HUDEP-2 (cell line): Measurements from ENCODE around the gene DGKH.
"Not testable (repeated sequence)": the region's sequence is repeated elsewhere in the genome, so short reads cannot be mapped to it uniquely, and the experiment has no call there.

ENCODE experiments used
- DNase-seq, 76 experiments: peaks; one replicate each; lab custom pipeline; 2025; ENCODE audit not compliant: unreplicated experiment in 76 of 76; lab: John Stamatoyannopoulos, UW

DGKH gene

DNA sequence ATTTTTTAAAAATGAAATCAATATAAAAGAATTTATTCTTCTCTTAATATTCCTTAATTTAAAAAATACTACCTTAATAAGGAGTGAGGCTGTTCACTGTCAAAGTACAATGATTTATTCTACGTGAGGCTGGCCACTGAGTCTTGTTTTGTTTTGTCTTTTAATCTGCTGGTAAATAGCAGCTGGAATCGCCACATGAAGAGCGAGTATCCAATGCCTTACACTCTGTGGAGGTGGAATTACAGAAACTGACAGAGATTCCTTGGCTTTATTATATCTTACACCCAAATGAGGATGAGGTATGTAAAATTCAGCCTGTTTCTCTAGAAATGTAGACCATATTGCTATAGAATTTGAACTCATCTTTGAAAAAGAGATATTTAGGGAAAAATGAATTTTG lies 170.6 kb downstream of the DGKH start:
- DNase-seq = no peak

DNA sequence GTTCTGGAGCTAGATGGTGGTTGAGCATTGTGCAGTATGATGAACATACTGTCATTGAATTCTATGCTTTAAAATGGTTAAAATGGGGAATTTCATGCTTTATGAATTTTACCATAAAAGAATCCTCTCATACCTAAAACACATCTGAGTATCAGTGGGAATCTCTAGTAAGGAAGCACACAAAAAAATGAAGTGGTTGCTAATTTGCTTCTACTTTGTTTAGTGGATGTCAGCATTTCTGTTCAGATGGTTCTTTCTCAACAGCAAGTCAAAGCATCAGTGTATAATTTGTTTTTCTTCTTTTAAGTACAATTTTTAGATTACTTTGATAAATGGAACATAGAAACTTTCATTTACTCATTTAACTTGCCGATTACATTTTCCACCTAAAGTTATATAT lies 171.4 kb downstream of the DGKH start:
- no peak for DNase-seq

DNA sequence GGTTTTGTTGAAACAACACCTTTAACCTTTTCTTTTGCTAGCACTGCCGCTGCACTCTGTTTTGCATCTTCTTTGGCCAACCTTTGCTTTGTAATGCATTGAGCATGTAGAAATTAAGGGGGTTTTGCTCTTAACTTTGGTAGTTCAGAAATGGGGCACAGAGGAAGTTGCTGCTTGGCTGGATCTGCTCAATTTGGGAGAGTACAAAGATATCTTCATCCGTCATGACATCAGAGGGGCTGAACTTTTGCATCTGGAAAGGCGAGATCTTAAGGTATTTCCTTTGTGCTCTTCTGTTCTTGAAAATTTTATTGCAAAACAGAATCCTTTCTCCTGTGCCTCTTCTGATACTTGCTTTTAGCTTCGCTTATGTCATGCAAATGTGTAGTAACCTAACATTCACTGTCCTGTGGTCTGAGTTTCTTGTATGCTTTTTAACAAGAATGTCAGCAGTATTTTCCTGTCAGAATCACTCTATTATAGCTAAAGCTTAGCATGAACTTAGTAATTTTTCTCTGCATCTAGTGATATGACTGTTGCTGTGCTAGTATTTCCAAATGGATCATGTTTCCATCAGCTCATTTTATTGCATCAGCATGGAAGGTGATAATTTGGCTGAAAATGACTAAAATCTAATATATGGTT lies 172.8 kb downstream of the DGKH start:
- DNase-seq = no peak

DNA sequence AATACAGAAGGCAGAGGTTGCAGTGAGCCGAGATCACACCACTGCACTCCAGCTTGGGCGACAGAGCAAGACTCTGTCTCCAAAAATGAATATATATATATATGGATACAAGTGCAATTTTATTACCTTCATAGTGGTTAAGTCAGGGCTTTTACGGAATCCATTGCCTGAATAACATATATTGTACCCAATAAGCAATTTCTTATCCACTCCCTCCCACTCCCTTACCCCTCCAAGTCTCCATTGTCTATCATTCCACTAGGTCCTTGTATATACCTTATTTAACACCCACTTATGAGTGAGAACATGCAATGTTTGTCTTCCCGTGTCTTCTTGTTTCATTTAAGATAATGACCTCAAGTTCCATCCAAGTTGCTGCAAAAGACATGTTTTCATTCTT lies 175.2 kb downstream of the DGKH start:
- no peak for DNase-seq

DNA sequence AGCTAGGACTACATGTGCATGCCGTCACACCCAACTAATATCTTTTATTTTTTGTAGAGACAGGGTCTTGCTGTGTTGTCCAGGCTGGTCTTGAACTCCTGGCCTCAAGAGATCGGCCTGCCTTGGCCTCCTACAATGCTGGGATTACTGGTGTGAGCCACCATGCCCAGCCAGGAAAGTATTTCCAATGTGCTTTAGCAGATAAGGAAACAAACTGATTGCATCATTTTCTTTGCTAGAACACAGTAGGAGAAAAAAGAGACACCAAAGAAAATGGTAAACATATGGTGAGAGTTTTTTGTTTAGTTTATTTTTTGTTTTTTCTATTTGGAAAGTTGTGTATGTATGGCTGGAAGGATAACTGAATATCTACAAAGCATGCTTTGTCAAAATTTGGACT lies 176.6 kb downstream of the DGKH start:
- no peak for DNase-seq

DNA sequence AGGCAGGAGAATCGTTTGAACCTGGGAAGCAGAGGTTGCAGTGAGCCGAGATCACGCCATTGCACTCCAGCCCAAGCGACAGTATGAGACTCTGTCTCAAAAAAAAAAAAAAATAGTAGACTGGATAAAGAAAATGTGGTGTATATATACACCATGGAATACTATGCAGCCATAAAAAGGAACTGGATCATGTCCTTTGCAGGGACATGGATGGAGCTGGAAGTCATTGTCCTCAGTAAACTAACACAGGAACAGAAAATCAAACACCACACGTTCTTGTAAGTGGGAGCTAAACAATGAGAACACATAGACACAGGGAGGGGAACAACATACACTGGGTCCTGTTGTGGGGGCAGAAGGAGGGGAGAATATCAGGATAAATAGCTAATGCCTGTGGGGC lies 178.3 kb downstream of the DGKH start:
- not testable (repeated sequence) for DNase-seq

DNA sequence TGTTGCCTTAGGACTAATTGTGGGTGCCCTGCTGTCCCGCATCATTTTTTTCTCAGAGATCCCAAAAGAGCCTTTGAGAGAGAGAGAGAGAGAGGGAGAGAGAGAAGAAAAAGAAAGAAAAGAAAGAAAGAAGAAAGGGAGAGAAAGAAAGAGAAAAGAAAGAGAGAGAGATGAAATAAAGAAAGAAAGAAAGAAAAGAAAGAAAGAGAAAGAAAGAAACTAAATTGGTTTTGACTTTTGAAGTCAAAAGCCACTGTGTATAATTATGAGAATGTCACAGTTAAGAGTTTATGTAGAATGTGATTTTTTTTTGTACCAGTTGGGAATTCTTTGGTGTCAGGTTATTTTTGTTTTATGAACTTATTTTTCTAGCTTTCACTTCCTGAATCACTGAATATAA lies 180.1 kb downstream of the DGKH start:
- no peak for DNase-seq

DNA sequence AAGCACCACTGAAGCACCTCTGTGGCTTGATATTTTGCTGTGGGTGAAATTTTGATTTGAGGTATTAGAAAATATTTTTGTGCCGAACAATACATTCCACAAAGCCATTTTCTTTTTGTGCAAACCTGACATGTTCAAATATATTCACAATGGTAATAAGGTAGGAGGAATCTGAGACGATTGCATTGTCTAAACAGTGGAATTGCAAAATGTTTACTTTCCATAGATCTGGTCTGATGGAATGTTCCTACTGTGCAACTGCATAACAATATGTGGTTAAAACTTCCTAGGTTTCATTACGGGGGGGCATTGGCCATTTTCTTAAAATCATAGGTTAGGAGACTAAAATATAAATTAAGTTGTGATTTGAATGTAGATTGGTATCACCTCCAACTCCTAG lies 180.8 kb downstream of the DGKH start:
- no peak for DNase-seq

DNA sequence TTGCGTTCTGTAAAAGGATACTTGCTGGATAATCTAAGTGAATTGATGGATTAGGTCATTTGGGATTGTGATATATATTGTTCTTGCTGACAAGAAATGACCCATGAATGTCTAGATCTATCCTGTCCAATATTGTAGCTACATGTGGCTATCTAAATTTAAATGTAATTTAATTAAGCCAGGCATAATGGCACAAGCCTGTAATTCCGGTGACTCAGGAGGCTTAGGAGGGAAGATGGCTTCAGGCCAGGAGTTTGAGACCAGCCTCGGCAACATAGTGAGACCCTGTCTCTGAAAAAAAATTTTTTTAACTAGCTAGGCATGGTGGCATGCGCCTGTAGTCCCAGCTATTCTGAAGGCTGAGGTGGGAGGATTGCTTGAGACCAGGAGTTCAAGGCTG lies 184.2 kb downstream of the DGKH start:
- DNase-seq = no peak

DNA sequence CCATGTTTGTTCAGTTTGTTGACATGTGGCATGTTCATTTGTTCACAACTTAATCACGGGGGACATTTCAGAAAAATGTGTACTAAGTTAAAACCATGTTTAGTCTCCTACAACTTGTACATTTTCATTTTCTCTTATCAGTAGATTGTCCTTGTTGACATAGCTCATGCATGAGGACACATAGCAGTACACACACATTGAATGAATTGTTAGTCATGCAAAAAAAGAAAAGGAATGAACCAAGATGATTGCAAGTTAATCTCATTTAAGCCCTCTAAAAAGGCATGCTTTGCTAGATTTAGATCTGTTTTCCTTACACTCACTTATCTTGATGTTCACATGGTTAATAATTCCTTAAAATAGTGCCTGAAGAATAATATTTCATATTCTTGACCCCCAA lies 185.3 kb downstream of the DGKH start:
- DNase-seq = no peak

DNA sequence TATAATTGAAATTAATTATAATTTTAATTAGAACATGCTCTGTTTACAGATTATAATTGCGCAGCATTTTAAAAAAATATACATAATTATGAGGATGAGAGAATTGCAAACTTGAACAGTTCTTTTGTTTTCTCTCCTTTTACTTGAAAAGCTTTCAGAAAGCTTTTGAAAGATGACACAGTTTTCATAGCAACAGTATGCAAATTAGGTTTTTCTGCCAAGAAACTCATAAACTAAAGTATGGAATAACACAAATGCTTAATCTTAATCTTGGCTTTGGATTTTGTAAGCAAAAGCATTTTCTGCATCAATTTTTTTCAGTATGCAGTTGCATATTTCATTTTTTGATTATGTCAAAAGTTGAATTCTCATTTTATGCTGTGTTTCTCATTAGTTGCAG lies 190.7 kb downstream of the DGKH start:
- DNase-seq = no peak

DNA sequence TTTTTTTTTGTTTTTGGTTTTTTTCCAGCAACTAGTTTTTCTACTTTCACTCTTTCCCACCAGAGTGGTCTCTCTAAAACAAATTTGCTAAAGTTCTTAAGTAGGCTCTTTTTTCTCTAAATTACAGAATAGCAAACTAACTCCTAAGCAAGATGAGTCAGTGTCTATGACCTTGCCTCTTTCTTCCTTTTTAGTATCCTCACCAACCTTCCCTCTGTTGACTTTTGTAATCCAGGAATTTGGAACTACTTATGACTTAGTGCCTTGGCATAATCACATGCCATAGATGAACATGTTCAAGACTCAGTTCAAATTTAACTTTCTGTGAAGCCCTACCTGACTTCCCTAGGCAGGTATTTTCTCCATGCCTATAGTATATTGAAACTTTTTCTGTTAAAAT lies 191.2 kb downstream of the DGKH start:
- DNase-seq = no peak

DNA sequence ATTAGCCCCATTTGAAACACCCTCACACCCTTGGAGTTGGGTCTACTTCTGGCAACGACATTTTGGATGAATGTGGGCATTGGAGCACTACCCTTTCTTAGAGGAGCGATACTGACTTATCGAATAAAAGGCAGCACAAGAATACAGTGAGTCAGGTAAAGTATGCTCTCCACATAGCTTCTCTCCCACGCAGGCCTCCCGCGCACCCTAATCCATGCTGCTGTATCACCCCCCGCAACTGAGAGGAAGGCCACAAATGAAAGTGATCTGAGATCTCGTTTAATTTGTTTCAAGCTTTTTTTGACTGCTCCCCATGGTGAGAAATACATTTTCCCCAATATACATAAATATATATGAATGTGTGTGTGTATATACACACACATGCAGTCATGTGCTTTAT lies 198.1 kb downstream of the DGKH start:
- DNase-seq = no peak

DNA sequence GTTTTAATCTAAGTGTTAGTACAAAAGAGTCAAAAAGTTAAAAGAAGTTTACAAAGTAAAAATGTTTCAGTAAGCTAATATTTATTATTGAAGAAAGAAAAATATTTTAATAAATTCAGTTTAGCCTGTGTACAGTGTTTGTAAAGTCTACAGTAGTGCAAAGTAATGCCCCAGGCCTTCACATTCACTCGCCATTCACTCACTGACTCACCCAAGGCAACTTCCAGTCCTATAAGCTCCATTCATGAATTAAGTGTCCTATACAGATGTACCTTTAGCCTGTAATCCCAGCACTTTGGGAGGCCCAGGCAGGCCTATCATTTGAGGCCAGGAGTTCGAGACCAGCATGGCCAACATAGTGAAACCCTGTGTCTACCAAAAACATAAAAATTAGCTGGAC lies 199.4 kb downstream of the DGKH start:
- no peak for DNase-seq

DNA sequence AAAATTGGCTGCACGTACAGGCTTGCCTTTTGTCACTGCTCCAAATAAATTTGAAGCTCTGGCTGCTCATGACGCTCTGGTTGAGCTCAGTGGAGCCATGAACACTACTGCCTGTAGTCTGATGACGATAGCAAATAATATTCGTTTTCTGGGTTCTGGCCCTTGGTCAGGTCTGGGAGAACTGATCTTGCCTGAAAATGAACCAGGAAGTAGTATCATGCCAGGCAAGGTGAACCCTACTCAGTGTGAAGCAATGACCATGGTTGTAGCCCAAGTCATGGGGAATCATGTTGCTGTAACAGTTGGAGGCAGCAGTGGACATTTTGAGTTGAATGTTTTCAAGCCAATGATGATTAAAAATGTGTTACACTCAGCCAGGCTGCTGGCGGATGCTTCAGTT lies 207.4 kb downstream of the DGKH start:
- DNase-seq = no peak

DNA sequence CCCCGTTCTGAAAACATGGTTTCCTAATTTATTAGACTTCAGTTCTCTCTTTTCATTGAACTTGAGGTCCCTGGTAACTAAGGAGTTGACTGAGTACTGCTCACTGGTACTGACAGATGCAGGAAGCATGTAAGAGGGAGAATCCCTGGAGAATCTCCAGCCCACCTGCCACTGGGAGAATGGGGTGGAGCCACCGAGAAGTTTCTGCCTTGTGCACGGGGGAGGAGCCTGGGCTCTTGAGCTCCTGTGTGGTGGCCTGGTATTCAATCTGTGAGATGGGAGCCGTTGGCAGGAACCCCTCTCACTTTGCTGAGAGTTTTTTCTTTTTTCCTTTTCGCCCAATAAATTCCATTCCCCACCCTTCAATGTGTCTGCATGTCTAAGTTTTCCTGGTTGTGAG lies 210.3 kb downstream of the DGKH start:
- DNase-seq = no peak

DNA sequence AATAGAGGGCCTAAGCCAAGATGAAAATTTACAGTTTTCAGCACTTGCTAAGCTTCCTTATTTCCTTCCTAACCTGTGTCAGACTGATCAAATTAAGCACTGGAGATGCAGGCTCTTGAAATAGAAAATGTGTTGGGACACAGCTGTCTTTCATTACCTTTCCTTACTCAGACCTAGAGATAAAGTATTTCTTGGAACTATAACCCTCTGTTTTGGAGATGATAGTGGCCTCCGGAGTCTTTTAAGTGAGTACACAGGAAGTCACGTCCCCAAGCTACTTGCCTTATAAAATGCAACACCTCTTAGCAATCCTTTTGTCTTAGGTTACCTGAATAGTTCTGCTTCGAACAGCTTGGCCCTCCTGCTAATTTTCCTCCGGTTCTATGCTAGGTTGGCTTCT lies 211.1 kb downstream of the DGKH start:
- no peak for DNase-seq

DNA sequence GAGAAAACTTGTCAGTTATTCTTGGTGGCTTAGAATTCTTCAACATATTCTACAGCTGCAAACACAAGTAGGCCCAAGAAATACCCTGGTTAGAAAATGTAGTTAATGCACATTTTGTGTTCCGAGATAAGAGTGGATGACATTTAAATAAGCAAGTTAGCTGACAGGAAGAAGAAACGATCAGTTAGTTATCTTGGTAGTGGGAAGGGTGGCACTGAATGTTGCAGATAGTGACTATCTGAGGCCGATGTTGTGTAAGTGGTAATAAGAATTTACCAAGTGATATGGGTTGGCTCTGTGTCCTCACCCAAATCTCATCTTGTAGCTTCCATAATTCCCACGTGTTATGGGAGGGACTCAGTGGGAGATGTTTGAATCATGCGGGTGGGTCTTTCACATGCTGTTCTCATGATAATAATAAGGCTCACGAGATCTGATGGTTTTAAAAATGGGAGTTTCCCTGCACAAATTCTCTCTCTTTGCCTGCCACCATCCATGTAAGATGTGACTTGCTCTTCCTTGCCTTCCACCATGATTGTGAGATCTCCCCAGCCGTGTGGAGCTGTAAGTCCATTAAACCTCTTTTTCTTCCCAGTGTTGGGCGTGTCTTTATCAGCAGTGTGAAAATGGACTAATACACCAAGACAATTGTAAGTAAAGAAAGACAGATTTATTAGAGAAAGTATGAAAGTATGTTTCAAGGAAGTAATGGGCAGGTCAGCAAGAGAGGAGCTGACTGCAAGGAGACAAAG lies 212.6 kb downstream of the DGKH start:
- DNase-seq = peak in 13 of 76 experiments; percentile 4 to 54 (median 12)

DNA sequence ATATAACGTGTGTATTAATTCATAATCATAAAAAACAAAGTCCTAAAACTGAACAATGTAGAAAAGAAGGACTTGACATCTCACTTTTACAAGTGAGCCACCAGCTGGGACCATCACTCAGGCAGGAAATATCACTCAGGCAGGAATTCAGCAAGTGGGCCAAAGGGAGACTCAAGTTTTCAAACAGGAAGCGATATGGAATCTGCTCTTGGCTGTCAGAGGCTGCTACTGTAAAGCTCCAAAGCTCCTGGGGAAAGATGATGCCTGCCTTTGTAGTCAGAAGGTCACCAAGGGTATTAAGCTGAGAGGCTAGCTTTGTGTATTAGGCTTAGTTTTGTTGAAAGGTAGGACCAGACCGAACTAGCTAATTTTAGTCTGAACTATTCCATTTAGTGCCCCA lies 218.0 kb downstream of the DGKH start:
- no peak for DNase-seq

DNA sequence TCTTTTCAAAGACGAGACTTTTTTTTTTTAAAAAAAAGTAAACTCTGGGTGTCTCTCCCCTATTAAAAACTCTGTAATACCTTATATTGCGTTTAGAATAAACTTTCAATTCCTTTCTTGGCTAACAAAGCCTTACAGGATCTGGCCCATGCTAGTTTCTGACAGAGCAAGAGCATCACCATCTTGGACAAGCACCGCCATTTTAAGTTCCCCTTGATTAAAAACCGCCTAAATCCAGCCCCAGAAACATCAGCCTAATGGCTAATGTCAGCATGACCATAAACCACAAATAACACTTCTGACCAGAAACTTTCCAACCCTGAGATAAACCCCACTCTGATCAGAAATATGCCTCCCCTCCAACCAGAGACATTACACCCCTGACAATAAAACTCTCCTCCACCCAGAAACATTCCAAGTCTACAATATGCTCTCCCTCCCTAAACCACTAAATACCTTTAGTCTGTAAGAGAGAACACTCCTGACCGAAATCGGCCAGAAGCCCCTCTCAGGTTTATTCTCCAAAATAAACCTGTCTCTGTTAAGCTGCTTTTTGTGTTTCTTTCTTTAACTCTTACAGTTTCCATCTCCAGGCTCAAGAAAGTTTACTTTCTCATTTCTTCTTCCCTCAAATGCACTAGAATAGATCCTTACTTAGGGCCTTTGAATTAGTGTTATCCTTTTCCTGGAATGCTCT lies 221.9 kb downstream of the DGKH start:
- DNase-seq = no peak

DNA sequence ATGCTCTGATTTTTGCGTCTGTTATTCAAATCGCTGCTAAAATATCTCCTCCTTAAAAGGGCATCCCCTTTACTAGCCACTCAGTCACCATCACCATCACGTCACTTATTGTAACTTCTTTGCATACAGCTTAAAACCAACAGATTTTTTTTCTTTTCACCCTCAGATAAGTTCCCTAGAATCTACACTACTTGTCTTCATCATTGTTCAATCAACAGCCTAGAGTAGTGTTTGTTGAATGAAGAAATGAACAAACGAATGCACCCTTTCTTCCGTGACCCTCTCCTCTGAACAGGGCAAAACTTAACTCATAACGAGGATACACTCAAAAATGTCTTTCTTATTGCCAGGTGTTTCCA lies 222.4 kb downstream of the DGKH start:
- no peak for DNase-seq
